Measurements from ENCODE around the gene TMEM33.

DNA sequence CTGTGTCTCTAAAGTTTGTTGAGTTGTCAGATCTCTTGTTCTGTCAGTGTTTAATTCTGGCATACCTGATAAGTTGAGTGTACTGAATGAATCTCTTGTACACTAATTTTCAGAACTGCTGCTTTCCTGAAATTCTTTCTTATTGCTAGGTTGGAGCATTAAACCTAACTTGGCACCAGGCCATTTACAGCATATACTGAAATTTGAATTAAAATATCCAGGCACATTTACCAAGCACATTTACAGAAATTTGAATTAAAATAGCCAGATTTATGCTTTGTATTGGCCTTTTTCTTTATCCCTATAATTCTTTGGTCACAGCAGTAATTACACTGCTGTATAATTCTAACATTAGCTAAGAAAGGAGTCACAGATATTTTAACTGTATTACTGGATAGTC, 8.9 kb downstream of the TMEM33 start:
- no peak for TF ChIP-seq TEAD4 (IDR thresholded peaks at IDR 0.05; ENCODE audit: borderline replicate concordance, insufficient read depth)
- TF ChIP-seq, protein P1, sequence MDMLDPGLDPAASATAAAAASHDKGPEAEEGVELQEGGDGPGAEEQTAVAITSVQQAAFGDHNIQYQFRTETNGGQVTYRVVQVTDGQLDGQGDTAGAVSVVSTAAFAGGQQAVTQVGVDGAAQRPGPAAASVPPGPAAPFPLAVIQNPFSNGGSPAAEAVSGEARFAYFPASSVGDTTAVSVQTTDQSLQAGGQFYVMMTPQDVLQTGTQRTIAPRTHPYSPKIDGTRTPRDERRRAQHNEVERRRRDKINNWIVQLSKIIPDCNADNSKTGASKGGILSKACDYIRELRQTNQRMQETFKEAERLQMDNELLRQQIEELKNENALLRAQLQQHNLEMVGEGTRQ (IDR thresholded peaks at IDR 0.05; ENCODE audit: borderline replicate concordance, low read depth, low read length): no peak
- TF ChIP-seq MEF2A (IDR thresholded peaks at IDR 0.05; ENCODE audit: borderline replicate concordance, low read depth): no peak
- TF ChIP-seq, protein P2, sequence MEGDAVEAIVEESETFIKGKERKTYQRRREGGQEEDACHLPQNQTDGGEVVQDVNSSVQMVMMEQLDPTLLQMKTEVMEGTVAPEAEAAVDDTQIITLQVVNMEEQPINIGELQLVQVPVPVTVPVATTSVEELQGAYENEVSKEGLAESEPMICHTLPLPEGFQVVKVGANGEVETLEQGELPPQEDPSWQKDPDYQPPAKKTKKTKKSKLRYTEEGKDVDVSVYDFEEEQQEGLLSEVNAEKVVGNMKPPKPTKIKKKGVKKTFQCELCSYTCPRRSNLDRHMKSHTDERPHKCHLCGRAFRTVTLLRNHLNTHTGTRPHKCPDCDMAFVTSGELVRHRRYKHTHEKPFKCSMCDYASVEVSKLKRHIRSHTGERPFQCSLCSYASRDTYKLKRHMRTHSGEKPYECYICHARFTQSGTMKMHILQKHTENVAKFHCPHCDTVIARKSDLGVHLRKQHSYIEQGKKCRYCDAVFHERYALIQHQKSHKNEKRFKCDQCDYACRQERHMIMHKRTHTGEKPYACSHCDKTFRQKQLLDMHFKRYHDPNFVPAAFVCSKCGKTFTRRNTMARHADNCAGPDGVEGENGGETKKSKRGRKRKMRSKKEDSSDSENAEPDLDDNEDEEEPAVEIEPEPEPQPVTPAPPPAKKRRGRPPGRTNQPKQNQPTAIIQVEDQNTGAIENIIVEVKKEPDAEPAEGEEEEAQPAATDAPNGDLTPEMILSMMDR (IDR thresholded peaks at IDR 0.05): no peak
- TF ChIP-seq, protein P3, sequence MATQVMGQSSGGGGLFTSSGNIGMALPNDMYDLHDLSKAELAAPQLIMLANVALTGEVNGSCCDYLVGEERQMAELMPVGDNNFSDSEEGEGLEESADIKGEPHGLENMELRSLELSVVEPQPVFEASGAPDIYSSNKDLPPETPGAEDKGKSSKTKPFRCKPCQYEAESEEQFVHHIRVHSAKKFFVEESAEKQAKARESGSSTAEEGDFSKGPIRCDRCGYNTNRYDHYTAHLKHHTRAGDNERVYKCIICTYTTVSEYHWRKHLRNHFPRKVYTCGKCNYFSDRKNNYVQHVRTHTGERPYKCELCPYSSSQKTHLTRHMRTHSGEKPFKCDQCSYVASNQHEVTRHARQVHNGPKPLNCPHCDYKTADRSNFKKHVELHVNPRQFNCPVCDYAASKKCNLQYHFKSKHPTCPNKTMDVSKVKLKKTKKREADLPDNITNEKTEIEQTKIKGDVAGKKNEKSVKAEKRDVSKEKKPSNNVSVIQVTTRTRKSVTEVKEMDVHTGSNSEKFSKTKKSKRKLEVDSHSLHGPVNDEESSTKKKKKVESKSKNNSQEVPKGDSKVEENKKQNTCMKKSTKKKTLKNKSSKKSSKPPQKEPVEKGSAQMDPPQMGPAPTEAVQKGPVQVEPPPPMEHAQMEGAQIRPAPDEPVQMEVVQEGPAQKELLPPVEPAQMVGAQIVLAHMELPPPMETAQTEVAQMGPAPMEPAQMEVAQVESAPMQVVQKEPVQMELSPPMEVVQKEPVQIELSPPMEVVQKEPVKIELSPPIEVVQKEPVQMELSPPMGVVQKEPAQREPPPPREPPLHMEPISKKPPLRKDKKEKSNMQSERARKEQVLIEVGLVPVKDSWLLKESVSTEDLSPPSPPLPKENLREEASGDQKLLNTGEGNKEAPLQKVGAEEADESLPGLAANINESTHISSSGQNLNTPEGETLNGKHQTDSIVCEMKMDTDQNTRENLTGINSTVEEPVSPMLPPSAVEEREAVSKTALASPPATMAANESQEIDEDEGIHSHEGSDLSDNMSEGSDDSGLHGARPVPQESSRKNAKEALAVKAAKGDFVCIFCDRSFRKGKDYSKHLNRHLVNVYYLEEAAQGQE (IDR thresholded peaks at IDR 0.05; ENCODE audit: low read depth, low read length): no peak
